ENCODE measurements around the gene TBCD.

The TBCD gene

GRCh38 chr17:82909322-82909904 is 157.5 kb downstream of the TBCD start:
- no peak for DNase-seq

- no peak for DNase-seq
Measured at GRCh38 chr17:82910041-82910481, 158.2 kb downstream of the TBCD start.

- no peak for DNase-seq
Measured at GRCh38 chr17:82910770-82911169, 158.9 kb downstream of the TBCD start.

GRCh38 chr17:82911822-82912221 is 160.0 kb downstream of the TBCD start:
- DNase-seq: no peak

GRCh38 chr17:82912484-82913089 is 160.7 kb downstream of the TBCD start:
- no peak for DNase-seq

GRCh38 chr17:82913304-82914043 is 161.6 kb downstream of the TBCD start:
- DNase-seq: peak; percentile 8

- DNase-seq: no peak
Measured at GRCh38 chr17:82914375-82914774, 162.5 kb downstream of the TBCD start.

- DNase-seq: no peak
Measured at GRCh38 chr17:82915010-82915756, 163.3 kb downstream of the TBCD start.

- DNase-seq: no peak
Measured at GRCh38 chr17:82915757-82916027, 163.8 kb downstream of the TBCD start.

GRCh38 chr17:82917699-82918345 is 166.0 kb downstream of the TBCD start:
- no peak for DNase-seq

- DNase-seq: no peak
Measured at GRCh38 chr17:82918508-82918907, 166.6 kb downstream of the TBCD start.

- no peak for DNase-seq
Measured at GRCh38 chr17:82920150-82920549, 168.3 kb downstream of the TBCD start.

- no peak for DNase-seq
Measured at GRCh38 chr17:82920715-82921114, 168.8 kb downstream of the TBCD start.

GRCh38 chr17:82921426-82921825 is 169.6 kb downstream of the TBCD start:
- DNase-seq: no peak

- no peak for DNase-seq
Measured at GRCh38 chr17:82922646-82923045, 170.8 kb downstream of the TBCD start.

- DNase-seq: peak; percentile 68
Measured at GRCh38 chr17:82923366-82924113, 171.7 kb downstream of the TBCD start.

- DNase-seq: no peak
Measured at GRCh38 chr17:82924214-82924613, 172.3 kb downstream of the TBCD start.

- no peak for DNase-seq
Measured at GRCh38 chr17:82924812-82925211, 172.9 kb downstream of the TBCD start.

GRCh38 chr17:82925336-82925735 is 173.5 kb downstream of the TBCD start:
- DNase-seq: no peak

GRCh38 chr17:82926081-82926480 is 174.2 kb downstream of the TBCD start:
- no peak for DNase-seq

GRCh38 chr17:82926716-82927115 is 174.9 kb downstream of the TBCD start:
- no peak for DNase-seq

GRCh38 chr17:82927311-82927660 is 175.4 kb downstream of the TBCD start:
- no peak for DNase-seq

Measured in NCI-H510A treated with DMSO at 0.1 percent for 48 hours (cell line).